GM21529 (cell line): Measurements from ENCODE around the gene CDKAL1.

Experiments used
- ATAC-seq: cut with Tn5 transposase; IDR thresholded peaks from one replicate; pipeline ENCODE4 v1.9.1; 2021; ENCODE audit not compliant: unreplicated experiment

CDKAL1 gene

GRCh38 chr6:20998748-20999448, 464.6 kb downstream of the CDKAL1 start:
- no peak for ATAC-seq

GRCh38 chr6:21000331-21000801, 466.1 kb downstream of the CDKAL1 start:
- ATAC-seq: no peak

GRCh38 chr6:21001736-21002135, 467.5 kb downstream of the CDKAL1 start:
- ATAC-seq: no peak

GRCh38 chr6:21003780-21004541, 469.7 kb downstream of the CDKAL1 start:
- peak; percentile 85 for ATAC-seq

GRCh38 chr6:21005816-21006570, 471.7 kb downstream of the CDKAL1 start:
- ATAC-seq: no peak

GRCh38 chr6:21019614-21020013, 485.4 kb downstream of the CDKAL1 start:
- ATAC-seq: no peak

GRCh38 chr6:21022343-21023107, 488.3 kb downstream of the CDKAL1 start:
- peak; percentile 95 for ATAC-seq

- no peak for ATAC-seq
Observed at GRCh38 chr6:21023210-21023609, 489.0 kb downstream of the CDKAL1 start.

GRCh38 chr6:21024616-21025015, 490.4 kb downstream of the CDKAL1 start:
- no peak for ATAC-seq

- ATAC-seq: no peak
Observed at GRCh38 chr6:21026576-21027273, 492.5 kb downstream of the CDKAL1 start.

GRCh38 chr6:21027507-21027906, 493.2 kb downstream of the CDKAL1 start:
- ATAC-seq: no peak

GRCh38 chr6:21031182-21031581, 496.9 kb downstream of the CDKAL1 start:
- no peak for ATAC-seq

GRCh38 chr6:21033084-21033483, 498.8 kb downstream of the CDKAL1 start:
- no peak for ATAC-seq

GRCh38 chr6:21033575-21034026, 499.3 kb downstream of the CDKAL1 start:
- ATAC-seq: no peak

GRCh38 chr6:21034345-21034744, 500.1 kb downstream of the CDKAL1 start:
- no peak for ATAC-seq

- no peak for ATAC-seq
Observed at GRCh38 chr6:21037453-21037852, 503.2 kb downstream of the CDKAL1 start.

- no peak for ATAC-seq
Observed at GRCh38 chr6:21039926-21040325, 505.7 kb downstream of the CDKAL1 start.

- no peak for ATAC-seq
Observed at GRCh38 chr6:21045135-21045700, 511.0 kb downstream of the CDKAL1 start.

- ATAC-seq: no peak
Observed at GRCh38 chr6:21046276-21046675, 512.0 kb downstream of the CDKAL1 start.

- ATAC-seq: no peak
Observed at GRCh38 chr6:21048047-21048446, 513.8 kb downstream of the CDKAL1 start.
